ENCODE data around the gene TTC27. TPM values are rescaled to one million over a fixed set of nuclear protein-coding genes. Genes with fewer than 3 reads are reported as not detected.

The TTC27 gene
- total RNA-seq, 6 experiments from 2014 or later = 20.0 to 24.7 (median 23.9) TPM

- peaks cover 4% of the 10 kb centered on the region for H3K27me3 Mint-ChIP-seq (ENCODE audit: insufficient read depth)
- H3K9me3 Mint-ChIP-seq = no peaks in the 10 kb centered on the region
- no peak overlapping the region for H3K4me3 Mint-ChIP-seq
- H3K36me3 Mint-ChIP-seq (ENCODE audit: low read depth) = no peaks in the 10 kb centered on the region
- DNase-seq = no peak
- H3K27ac Mint-ChIP-seq = no peak overlapping the region
- no peak for TF ChIP-seq CTCF (IDR thresholded peaks at IDR 0.05)
- peaks cover 34% of the 10 kb centered on the region for H3K4me1 Mint-ChIP-seq (ENCODE audit: low read depth)
Measured at GRCh38 chr2:32860385-32860784, 232.5 kb downstream of the TTC27 start.

DNA sequence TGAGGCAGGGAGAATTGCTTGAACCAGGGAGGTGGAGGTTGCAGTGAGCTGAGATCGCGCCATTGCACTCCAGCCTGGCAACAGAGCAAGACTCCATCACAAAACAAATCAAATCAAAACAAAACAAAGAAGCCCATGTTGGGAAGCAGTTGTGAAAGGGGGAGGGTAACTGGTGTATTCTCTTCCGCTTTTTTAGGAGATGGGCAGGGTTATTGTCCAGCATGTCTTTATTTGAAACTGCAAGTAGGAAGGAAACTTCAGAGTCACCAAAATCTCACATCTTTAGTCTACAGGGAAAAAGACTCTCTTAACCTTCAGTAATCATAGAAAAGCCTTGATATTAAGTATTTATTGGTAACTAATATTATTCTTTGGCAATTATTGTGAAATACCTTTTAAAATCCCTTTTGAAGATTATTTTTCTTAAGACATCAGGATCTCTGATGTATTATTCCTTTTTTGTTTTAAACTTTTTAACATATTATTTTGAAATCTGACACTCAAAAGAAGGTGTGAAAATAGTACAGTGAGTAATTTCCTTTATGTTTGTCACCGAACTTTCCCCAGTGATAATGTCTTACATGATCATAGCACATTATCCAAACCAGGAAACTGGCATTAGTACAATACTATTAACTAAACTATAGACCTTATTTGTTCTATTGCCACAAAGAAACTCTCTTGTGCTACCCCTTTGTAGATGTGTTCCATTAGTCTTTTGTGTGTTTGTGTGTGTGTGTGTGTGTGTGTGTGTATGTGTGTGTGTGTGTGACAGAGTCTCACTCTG is 234.6 kb downstream of the TTC27 start:
- peaks cover 45% of the 10 kb centered on the region for H3K4me1 Mint-ChIP-seq (ENCODE audit: low read depth)
- H3K27me3 Mint-ChIP-seq (ENCODE audit: insufficient read depth) = peaks cover 3% of the 10 kb centered on the region
- H3K4me3 Mint-ChIP-seq = no peak overlapping the region
- no peaks in the 10 kb centered on the region for H3K9me3 Mint-ChIP-seq
- no peak for TF ChIP-seq CTCF (IDR thresholded peaks at IDR 0.05)
- no peaks in the 10 kb centered on the region for H3K36me3 Mint-ChIP-seq (ENCODE audit: low read depth)
- no peak overlapping the region for H3K27ac Mint-ChIP-seq
- DNase-seq = no peak

DNA sequence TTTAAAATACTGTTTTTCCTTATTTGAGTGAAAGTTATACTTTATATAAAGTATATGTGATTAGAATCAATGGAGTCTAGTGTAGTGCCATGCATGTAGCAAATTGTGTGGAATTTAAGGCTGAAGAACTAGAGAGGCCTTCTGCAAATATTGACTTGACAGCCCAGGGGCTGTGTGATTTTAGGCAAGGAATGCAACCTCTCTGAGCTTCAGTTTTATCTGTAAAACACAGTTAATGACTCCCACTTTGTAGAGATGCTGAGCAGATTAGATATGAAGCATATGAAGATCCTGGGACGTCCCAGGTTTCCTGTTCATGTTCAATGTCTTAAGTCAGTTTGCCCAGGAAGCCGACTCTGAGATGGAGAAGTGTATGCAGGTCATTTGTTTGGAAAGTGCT is 235.5 kb downstream of the TTC27 start:
- TF ChIP-seq CTCF (IDR thresholded peaks at IDR 0.05) = no peak
- no peaks in the 10 kb centered on the region for H3K9me3 Mint-ChIP-seq
- peaks cover 45% of the 10 kb centered on the region for H3K4me1 Mint-ChIP-seq (ENCODE audit: low read depth)
- peak overlapping the region; percentile 98; the same call in 1 of the 2 replicates for H3K27ac Mint-ChIP-seq
- H3K36me3 Mint-ChIP-seq (ENCODE audit: low read depth) = no peaks in the 10 kb centered on the region
- H3K27me3 Mint-ChIP-seq (ENCODE audit: insufficient read depth) = peaks cover 3% of the 10 kb centered on the region
- H3K4me3 Mint-ChIP-seq = 0 out of 2 replicates have a peak overlapping the region, but pooled peaks have one; percentile 87
- no peak for DNase-seq

GRCh38 chr2:32863803-32864202 is 236.0 kb downstream of the TTC27 start:
- H3K27me3 Mint-ChIP-seq (ENCODE audit: insufficient read depth) = peaks cover 3% of the 10 kb centered on the region
- H3K4me1 Mint-ChIP-seq (ENCODE audit: low read depth) = peaks cover 45% of the 10 kb centered on the region
- no peak for DNase-seq
- no peaks in the 10 kb centered on the region for H3K9me3 Mint-ChIP-seq
- TF ChIP-seq CTCF (IDR thresholded peaks at IDR 0.05) = no peak
- H3K27ac Mint-ChIP-seq = peak overlapping the region; percentile 98
- no peaks in the 10 kb centered on the region for H3K36me3 Mint-ChIP-seq (ENCODE audit: low read depth)
- peak overlapping the region; percentile 87 for H3K4me3 Mint-ChIP-seq

DNA sequence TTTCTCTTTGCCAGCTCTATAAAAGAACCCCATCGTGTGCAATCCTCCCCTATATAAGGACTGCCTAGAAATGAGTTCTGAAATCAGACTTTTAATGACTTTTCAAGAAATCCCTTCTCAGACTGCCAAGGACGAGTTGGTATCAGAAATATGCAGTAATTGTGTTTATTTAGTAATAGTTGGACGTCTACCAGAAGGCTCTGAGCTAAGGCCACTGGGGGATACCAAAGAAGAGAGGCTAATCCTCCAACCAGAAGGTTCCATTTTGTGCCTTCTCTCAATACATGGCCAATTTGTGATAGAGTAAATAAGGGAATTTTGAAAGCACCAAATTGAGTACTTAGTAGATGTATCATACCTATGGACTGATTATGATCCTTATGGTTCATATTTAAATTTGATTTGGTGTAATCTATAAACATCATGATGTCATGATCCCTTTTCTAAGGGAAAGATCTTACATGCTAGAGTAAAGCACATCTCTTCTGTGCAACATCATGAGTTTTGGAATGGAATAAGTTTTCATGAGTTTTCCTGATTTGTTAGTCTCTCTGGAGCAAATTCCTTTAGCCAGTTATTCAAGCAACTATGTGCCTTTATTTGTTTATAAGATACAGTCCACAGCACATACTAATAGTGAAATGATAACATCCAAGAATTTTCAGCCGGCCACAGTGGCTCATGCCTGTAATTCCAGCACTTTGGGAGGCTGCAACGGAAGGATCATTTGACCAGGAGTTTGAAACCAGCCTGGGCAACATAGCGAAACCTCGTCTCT is 236.7 kb downstream of the TTC27 start:
- H3K36me3 Mint-ChIP-seq (ENCODE audit: low read depth) = no peaks in the 10 kb centered on the region
- peaks cover 45% of the 10 kb centered on the region for H3K4me1 Mint-ChIP-seq (ENCODE audit: low read depth)
- H3K27me3 Mint-ChIP-seq (ENCODE audit: insufficient read depth) = peaks cover 3% of the 10 kb centered on the region
- peak overlapping the region; percentile 98 for H3K27ac Mint-ChIP-seq
- peak; percentile 92 for DNase-seq
- no peaks in the 10 kb centered on the region for H3K9me3 Mint-ChIP-seq
- peak overlapping the region; percentile 87 for H3K4me3 Mint-ChIP-seq
- TF ChIP-seq CTCF (IDR thresholded peaks at IDR 0.05) = no peak
